Measurements from ENCODE around the gene ATP6V0B. TPM values are rescaled to one million over a fixed set of nuclear protein-coding genes. Genes with fewer than 3 reads are reported as not detected.

Gene ATP6V0B
- total RNA-seq, 1 experiment from 2014 or later = 241 TPM

DNA sequence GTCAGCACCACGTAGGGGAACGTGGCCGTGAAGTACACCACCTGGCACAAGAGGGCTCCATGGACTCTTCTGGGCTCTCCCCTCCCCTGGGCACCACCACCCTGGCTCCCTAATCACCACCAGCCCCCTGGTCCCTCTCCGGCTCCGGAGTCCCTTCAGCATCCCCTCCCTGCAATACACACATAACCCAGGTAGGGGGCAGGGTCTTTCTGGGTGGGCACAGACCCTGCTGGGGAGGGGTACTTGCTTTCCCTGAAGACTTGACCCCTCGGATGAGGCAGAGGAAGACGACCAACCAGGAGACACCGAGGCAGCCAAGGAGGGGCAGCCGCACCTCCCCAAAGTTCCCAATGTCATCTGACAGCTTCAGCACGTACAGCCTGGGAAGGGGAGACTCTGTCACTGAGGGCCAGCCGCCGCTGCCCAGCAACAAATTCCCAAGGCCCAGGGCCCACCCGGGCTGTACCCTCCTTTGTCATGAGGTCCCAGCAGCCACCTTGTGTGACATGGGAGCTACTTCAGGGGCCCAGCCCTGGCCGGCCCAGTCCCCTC, 27.9 kb downstream of the ATP6V0B start:
- Histone ChIP-seq H3K36me3 (ENCODE audit: low read depth, low read length) (0 out of 2 replicates have a peak, but pooled peaks cover 4% of the 10 kb centered on the region), H3K27me3 (ENCODE audit: low read length) (no peaks in the 10 kb centered on the region), H3K4me3 (ENCODE audit: low read length) (no peak overlapping the region), H4K20me1 (ENCODE audit: low read length) (no peaks in the 10 kb centered on the region), H2AFZ (ENCODE audit: low read length) (no peak overlapping the region), H3K9ac (ENCODE audit: low read length) (no peak overlapping the region), H3K4me2 (ENCODE audit: low read length) (no peak overlapping the region), H3K9me2 (replicated peaks; ENCODE audit: low read length) (no peaks in the 10 kb centered on the region), H3K4me1 (ENCODE audit: insufficient read depth, low read length) (peaks cover 3% of the 10 kb centered on the region; the same call in 1 of the 2 replicates), H3K9me3 (ENCODE audit: low read length) (no peaks in the 10 kb centered on the region), H3K79me2 (ENCODE audit: low read length) (no peaks in the 10 kb centered on the region), H3K27ac (ENCODE audit: low read length) (no peak overlapping the region), H3F3A (ENCODE audit: low read length, unreplicated experiment) (no peaks in the 10 kb centered on the region)
- TF ChIP-seq EZH2phosphoT487 (IDR thresholded peaks at IDR 0.05; ENCODE audit: borderline replicate concordance, low read length) = no peak
- TF ChIP-seq, protein P1, sequence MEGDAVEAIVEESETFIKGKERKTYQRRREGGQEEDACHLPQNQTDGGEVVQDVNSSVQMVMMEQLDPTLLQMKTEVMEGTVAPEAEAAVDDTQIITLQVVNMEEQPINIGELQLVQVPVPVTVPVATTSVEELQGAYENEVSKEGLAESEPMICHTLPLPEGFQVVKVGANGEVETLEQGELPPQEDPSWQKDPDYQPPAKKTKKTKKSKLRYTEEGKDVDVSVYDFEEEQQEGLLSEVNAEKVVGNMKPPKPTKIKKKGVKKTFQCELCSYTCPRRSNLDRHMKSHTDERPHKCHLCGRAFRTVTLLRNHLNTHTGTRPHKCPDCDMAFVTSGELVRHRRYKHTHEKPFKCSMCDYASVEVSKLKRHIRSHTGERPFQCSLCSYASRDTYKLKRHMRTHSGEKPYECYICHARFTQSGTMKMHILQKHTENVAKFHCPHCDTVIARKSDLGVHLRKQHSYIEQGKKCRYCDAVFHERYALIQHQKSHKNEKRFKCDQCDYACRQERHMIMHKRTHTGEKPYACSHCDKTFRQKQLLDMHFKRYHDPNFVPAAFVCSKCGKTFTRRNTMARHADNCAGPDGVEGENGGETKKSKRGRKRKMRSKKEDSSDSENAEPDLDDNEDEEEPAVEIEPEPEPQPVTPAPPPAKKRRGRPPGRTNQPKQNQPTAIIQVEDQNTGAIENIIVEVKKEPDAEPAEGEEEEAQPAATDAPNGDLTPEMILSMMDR (conservative IDR thresholded peaks at IDR 0.05; ENCODE audit: low read depth, low read length) = peak; percentile 35
- no peak for TF ChIP-seq EZH2 (IDR thresholded peaks at IDR 0.05; ENCODE audit: low read length, unreplicated experiment)
- POLR2A ChIA-PET (ENCODE audit: unreplicated experiment) = no interaction called here
- CTCF ChIA-PET = no interaction called here
- ATAC-seq (no peak), DNase-seq (no peak)
- intact Hi-C loops (cut with micrococcal nuclease) = no loop called here
- BruUV-seq (replicated peaks) = no TSS peak

- Histone ChIP-seq H2AFZ (ENCODE audit: low read length) (no peak overlapping the region), H3K9me2 (replicated peaks; ENCODE audit: low read length) (no peaks in the 10 kb centered on the region), H4K20me1 (ENCODE audit: low read length) (no peaks in the 10 kb centered on the region), H3K79me2 (ENCODE audit: low read length) (no peaks in the 10 kb centered on the region), H3K27ac (ENCODE audit: low read length) (no peak overlapping the region), H3F3A (ENCODE audit: low read length, unreplicated experiment) (no peaks in the 10 kb centered on the region), H3K27me3 (ENCODE audit: low read length) (no peaks in the 10 kb centered on the region), H3K9me3 (ENCODE audit: low read length) (no peaks in the 10 kb centered on the region), H3K4me2 (ENCODE audit: low read length) (no peak overlapping the region), H3K36me3 (ENCODE audit: low read depth, low read length) (no peaks in the 10 kb centered on the region; the same call in 1 of the 2 replicates), H3K4me1 (ENCODE audit: insufficient read depth, low read length) (peaks cover 12% of the 10 kb centered on the region), H3K9ac (ENCODE audit: low read length) (no peak overlapping the region), H3K4me3 (ENCODE audit: low read length) (no peak overlapping the region)
- DNase-seq (no peak), ATAC-seq (no peak)
- ChIA-PET CTCF (no interaction called here), POLR2A (ENCODE audit: unreplicated experiment) (no interaction called here)
- BruUV-seq (replicated peaks) = no TSS peak
- TF ChIP-seq, protein P1 (conservative IDR thresholded peaks at IDR 0.05; ENCODE audit: low read depth, low read length) = no peak
- TF ChIP-seq EZH2 (IDR thresholded peaks at IDR 0.05; ENCODE audit: low read length, unreplicated experiment) = no peak
- no peak for TF ChIP-seq EZH2phosphoT487 (IDR thresholded peaks at IDR 0.05; ENCODE audit: borderline replicate concordance, low read length)
- intact Hi-C loops (cut with micrococcal nuclease) = no loop called here
These were observed 33.5 kb downstream of the ATP6V0B start for GRCh38 chr1:44008259-44008658.

GRCh38 chr1:44010935-44011471, 36.2 kb downstream of the ATP6V0B start:
- no peaks in the 10 kb centered on the region for H4K20me1 ChIP-seq (ENCODE audit: low read length)
- H3K9me2 ChIP-seq (replicated peaks; ENCODE audit: low read length) = no peaks in the 10 kb centered on the region
- peaks cover 9% of the 10 kb centered on the region for H3K4me1 ChIP-seq (ENCODE audit: insufficient read depth, low read length)
- H3K27me3 ChIP-seq (ENCODE audit: low read length) = no peaks in the 10 kb centered on the region
- H3K4me3 ChIP-seq (ENCODE audit: low read length) = no peak overlapping the region
- H3K79me2 ChIP-seq (ENCODE audit: low read length) = no peaks in the 10 kb centered on the region
- DNase-seq (no peak), ATAC-seq (no peak)
- intact Hi-C loops (cut with micrococcal nuclease) = no loop called here
- H3K9me3 ChIP-seq (ENCODE audit: low read length) = no peaks in the 10 kb centered on the region
- ChIA-PET CTCF (no interaction called here), POLR2A (ENCODE audit: unreplicated experiment) (no interaction called here)
- H2AFZ ChIP-seq (ENCODE audit: low read length) = no peak overlapping the region
- no peaks in the 10 kb centered on the region; the same call in 1 of the 2 replicates for H3K36me3 ChIP-seq (ENCODE audit: low read depth, low read length)
- no peak overlapping the region for H3K27ac ChIP-seq (ENCODE audit: low read length)
- no peak overlapping the region for H3K9ac ChIP-seq (ENCODE audit: low read length)
- BruUV-seq (replicated peaks) = no TSS peak
- no peaks in the 10 kb centered on the region for H3F3A ChIP-seq (ENCODE audit: low read length, unreplicated experiment)
- H3K4me2 ChIP-seq (ENCODE audit: low read length) = no peak overlapping the region
- TF ChIP-seq EZH2phosphoT487 (IDR thresholded peaks at IDR 0.05; ENCODE audit: borderline replicate concordance, low read length) = no peak
- no peak for TF ChIP-seq EZH2 (IDR thresholded peaks at IDR 0.05; ENCODE audit: low read length, unreplicated experiment)
- TF ChIP-seq, protein P1 (conservative IDR thresholded peaks at IDR 0.05; ENCODE audit: low read depth, low read length) = peak; percentile 27; the same call in 1 of the 2 replicates
